ENCODE measurements around the gene MRPS18C.
A peak's percentile ranks its signal among the peaks of the same experiment; 100 is the strongest.
"Not testable (repeated sequence)": the region's sequence is repeated elsewhere in the genome, so short reads cannot be mapped to it uniquely, and the experiment has no call there.

The MRPS18C gene

DNA sequence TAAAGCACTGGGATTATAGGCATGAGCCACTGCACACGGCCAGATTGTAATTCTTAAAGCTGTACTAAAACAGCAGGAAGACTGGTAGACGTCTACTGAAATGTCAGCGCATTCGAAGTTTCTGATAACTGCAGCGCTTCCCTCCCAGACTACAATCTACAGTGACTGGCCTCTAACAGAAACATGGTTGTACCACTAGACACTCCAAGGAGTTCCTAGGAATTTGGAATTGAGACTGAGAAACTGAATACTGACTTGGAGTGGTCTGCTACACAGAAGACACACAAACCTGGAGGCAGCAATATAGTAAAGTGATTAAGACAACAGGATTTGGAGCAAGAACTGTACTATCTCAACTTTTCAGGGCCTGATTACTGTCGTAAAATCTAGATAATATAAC lies 1.2 kb upstream of the MRPS18C start:
- Histone ChIP-seq H3K4me1 (ENCODE audit: control insufficient read depth, low read depth, low read length) (no peaks in the 10 kb centered on the region), H3K4me3 (ENCODE audit: low read length) (peak overlapping the region; percentile 95), H3K27me3 (ENCODE audit: control insufficient read depth, insufficient read depth, low read length) (no peaks in the 10 kb centered on the region), H3K9ac (ENCODE audit: low read length) (peak overlapping the region; percentile 92), H3K9me3 (ENCODE audit: control insufficient read depth, low read depth, low read length) (no peaks in the 10 kb centered on the region), H3K27ac (ENCODE audit: low read length) (no peak overlapping the region), H3K36me3 (ENCODE audit: control insufficient read depth, low read depth, low read length) (peaks cover 27% of the 10 kb centered on the region)

- Histone ChIP-seq H3K4me1 (ENCODE audit: control insufficient read depth, low read depth, low read length) (no peaks in the 10 kb centered on the region), H3K9me3 (ENCODE audit: control insufficient read depth, low read depth, low read length) (no peaks in the 10 kb centered on the region), H3K27ac (ENCODE audit: low read length) (peak overlapping the region; percentile 86), H3K9ac (ENCODE audit: low read length) (peak overlapping the region; percentile 92), H3K36me3 (ENCODE audit: control insufficient read depth, low read depth, low read length) (peaks cover 31% of the 10 kb centered on the region), H3K4me3 (ENCODE audit: low read length) (peak overlapping the region; percentile 95), H3K27me3 (ENCODE audit: control insufficient read depth, insufficient read depth, low read length) (no peaks in the 10 kb centered on the region)
Observed at GRCh38 chr4:83456184-83456501, 285 bp downstream of the MRPS18C start.

- H3K27ac ChIP-seq (ENCODE audit: low read length): no peak overlapping the region
- no peak overlapping the region for H3K4me3 ChIP-seq (ENCODE audit: low read length)
- H3K36me3 ChIP-seq (ENCODE audit: control insufficient read depth, low read depth, low read length): peaks cover 13% of the 10 kb centered on the region
- H3K9ac ChIP-seq (ENCODE audit: low read length): no peak overlapping the region
- no peaks in the 10 kb centered on the region for H3K9me3 ChIP-seq (ENCODE audit: control insufficient read depth, low read depth, low read length)
- H3K4me1 ChIP-seq (ENCODE audit: control insufficient read depth, low read depth, low read length): no peaks in the 10 kb centered on the region
- H3K27me3 ChIP-seq (ENCODE audit: control insufficient read depth, insufficient read depth, low read length): no peaks in the 10 kb centered on the region
Observed at GRCh38 chr4:83473423-83473822, 17.6 kb downstream of the MRPS18C start.

GRCh38 chr4:83473966-83474365 lies 18.1 kb downstream of the MRPS18C start:
- Histone ChIP-seq H3K9ac (ENCODE audit: low read length) (no peak overlapping the region), H3K27me3 (ENCODE audit: control insufficient read depth, insufficient read depth, low read length) (no peaks in the 10 kb centered on the region), H3K4me1 (ENCODE audit: control insufficient read depth, low read depth, low read length) (no peaks in the 10 kb centered on the region), H3K36me3 (ENCODE audit: control insufficient read depth, low read depth, low read length) (peaks cover 11% of the 10 kb centered on the region), H3K27ac (ENCODE audit: low read length) (no peak overlapping the region), H3K4me3 (ENCODE audit: low read length) (no peak overlapping the region), H3K9me3 (ENCODE audit: control insufficient read depth, low read depth, low read length) (no peaks in the 10 kb centered on the region)

- Histone ChIP-seq H3K27ac (ENCODE audit: low read length) (no peak within 1 kb of the TSS), H3K4me1 (ENCODE audit: control insufficient read depth, low read depth, low read length) (peaks cover 5% of the 10 kb centered on the region), H3K36me3 (ENCODE audit: control insufficient read depth, low read depth, low read length) (peaks cover under 1% of the 10 kb centered on the region), H3K4me3 (ENCODE audit: low read length) (peak within 1 kb of the TSS; percentile 82), H3K9ac (ENCODE audit: low read length) (peak within 1 kb of the TSS; percentile 65), H3K9me3 (ENCODE audit: control insufficient read depth, low read depth, low read length) (no peaks in the 10 kb centered on the region), H3K27me3 (ENCODE audit: control insufficient read depth, insufficient read depth, low read length) (peaks cover 11% of the 10 kb centered on the region)
Observed at GRCh38 chr4:83484500-83485461, 28.9 kb downstream of the MRPS18C start, which contains the start of gene ABRAXAS1. Gene ABRAXAS1 (minus strand): TSS chr4:83485100. CDS start chr4:83485072, 28 bp downstream.

DNA sequence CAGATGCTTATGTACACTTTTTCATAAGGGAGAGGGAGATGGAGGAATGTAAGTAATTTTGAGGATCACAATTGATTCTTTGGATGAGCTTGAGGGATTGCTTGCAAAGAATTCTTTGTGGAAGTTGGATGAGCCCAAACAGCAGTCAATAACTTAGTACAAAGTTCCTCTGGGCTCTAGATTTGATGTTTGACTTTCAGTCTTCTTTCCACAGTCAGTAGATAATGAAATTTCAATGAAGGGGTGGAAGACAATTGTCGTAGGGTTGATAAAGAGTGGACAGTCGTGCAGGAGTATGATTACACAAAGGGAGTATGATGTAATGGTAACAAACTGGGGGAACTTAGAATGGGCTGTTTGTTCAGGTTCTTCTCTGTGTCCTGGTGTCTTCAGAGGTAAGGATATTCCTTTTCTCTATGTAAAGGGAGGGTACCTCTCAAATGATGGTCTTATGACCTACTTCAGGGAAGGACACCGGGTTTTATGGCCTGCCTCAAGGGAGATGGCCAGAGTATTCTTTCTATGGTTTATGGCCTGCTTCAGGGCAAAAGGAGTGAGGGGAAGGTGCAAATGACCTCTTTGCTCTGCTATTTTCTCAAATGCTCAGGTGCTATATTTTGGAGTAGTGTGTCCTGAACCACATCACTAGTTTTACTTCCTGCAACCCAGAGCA lies 30.7 kb downstream of the MRPS18C start:
- Histone ChIP-seq H3K27ac (ENCODE audit: low read length) (no peak overlapping the region), H3K9ac (ENCODE audit: low read length) (no peak overlapping the region), H3K9me3 (ENCODE audit: control insufficient read depth, low read depth, low read length) (no peaks in the 10 kb centered on the region), H3K36me3 (ENCODE audit: control insufficient read depth, low read depth, low read length) (no peaks in the 10 kb centered on the region), H3K4me3 (ENCODE audit: low read length) (no peak overlapping the region), H3K4me1 (ENCODE audit: control insufficient read depth, low read depth, low read length) (peaks cover 5% of the 10 kb centered on the region), H3K27me3 (ENCODE audit: control insufficient read depth, insufficient read depth, low read length) (peaks cover 11% of the 10 kb centered on the region)

DNA sequence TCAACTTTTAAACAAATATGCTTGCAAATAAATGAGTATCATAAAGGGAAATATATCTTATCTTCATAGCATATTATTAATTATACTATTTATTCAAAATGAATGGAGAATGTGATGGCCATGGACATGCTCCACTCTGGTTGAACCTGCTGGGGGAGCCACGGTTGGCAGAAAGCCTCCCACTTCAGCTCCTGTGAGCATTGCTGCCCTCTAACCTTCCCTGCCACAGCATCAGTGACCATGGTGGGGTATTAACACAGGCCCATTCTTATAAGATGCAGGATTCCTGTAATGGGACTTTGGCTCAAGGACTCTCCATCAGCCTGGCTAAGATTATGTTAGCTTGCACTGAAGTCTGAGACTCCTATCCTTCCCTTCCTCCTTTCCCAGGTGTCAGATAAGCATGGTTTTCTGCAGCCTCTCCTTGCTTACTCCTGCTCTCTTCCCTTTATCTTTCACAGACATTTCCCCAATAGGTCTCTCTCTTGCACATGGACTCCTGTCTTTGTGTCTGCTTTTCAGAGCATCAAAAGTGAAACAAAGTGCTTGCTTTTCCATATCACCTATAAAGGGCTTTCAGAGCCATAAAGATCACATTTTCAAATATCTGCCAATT lies 34.0 kb downstream of the MRPS18C start:
- H3K27ac ChIP-seq (ENCODE audit: low read length): no peak overlapping the region
- peaks cover 5% of the 10 kb centered on the region for H3K4me1 ChIP-seq (ENCODE audit: control insufficient read depth, low read depth, low read length)
- no peaks in the 10 kb centered on the region for H3K9me3 ChIP-seq (ENCODE audit: control insufficient read depth, low read depth, low read length)
- H3K36me3 ChIP-seq (ENCODE audit: control insufficient read depth, low read depth, low read length): no peaks in the 10 kb centered on the region
- no peak overlapping the region for H3K9ac ChIP-seq (ENCODE audit: low read length)
- H3K27me3 ChIP-seq (ENCODE audit: control insufficient read depth, insufficient read depth, low read length): no peaks in the 10 kb centered on the region
- H3K4me3 ChIP-seq (ENCODE audit: low read length): no peak overlapping the region

DNA sequence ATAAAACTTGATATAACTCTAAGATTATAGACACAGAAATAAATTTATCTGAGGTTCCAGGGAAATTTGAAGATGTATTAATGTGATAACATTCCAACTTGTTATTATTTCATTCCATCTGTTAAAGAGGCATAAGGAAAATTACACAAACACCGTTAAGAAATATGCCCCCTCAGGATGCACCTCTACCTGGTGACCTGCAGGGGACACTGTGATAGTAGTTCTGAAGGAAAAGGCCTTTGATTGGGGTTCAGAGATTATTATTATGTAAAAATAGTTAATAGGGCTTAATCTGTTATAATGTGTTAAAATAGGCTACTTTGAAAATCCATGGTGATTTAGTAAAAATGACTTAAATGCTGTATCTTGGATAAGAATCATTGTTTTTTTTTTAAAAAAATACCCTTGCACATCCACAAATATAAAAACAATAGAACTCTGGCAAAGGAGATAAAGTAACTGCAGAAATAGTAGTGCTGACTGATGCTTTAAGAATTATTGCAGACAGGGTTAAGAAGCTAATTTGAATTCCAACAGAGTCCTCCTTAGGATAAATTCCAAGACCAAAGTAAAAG lies 35.1 kb downstream of the MRPS18C start:
- Histone ChIP-seq H3K4me3 (ENCODE audit: low read length) (no peak overlapping the region), H3K4me1 (ENCODE audit: control insufficient read depth, low read depth, low read length) (no peaks in the 10 kb centered on the region), H3K9ac (ENCODE audit: low read length) (no peak overlapping the region), H3K27ac (ENCODE audit: low read length) (no peak overlapping the region), H3K36me3 (ENCODE audit: control insufficient read depth, low read depth, low read length) (no peaks in the 10 kb centered on the region), H3K27me3 (ENCODE audit: control insufficient read depth, insufficient read depth, low read length) (no peaks in the 10 kb centered on the region), H3K9me3 (ENCODE audit: control insufficient read depth, low read depth, low read length) (no peaks in the 10 kb centered on the region)

GRCh38 chr4:83496085-83496917 lies 40.4 kb downstream of the MRPS18C start:
- H3K27me3 ChIP-seq (ENCODE audit: control insufficient read depth, insufficient read depth, low read length); H3K4me3 ChIP-seq (ENCODE audit: low read length); H3K4me1 ChIP-seq (ENCODE audit: control insufficient read depth, low read depth, low read length); H3K9ac ChIP-seq (ENCODE audit: low read length); H3K27ac ChIP-seq (ENCODE audit: low read length); H3K36me3 ChIP-seq (ENCODE audit: control insufficient read depth, low read depth, low read length); H3K9me3 ChIP-seq (ENCODE audit: control insufficient read depth, low read depth, low read length): not testable (repeated sequence)

DNA sequence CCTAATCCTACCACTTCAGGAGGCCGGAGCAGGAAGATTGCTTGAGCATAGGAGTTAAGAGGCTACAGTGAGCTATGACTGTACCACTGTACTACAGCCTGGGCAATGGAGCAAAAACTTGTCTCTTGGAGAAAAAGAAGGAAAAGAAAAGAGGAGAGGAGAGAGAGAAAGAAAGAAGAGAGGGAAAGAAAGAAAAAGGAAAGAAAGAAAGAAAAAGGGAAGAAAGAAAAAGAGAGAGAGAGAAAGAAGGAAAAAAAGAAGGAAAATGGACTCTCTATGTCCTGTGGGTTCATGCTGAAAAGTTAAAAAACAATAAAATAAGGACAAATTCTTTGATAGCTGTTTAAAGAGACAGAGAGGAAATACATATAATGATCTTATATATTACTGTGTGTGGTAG lies 42.3 kb downstream of the MRPS18C start:
- Histone ChIP-seq H3K9ac (ENCODE audit: low read length) (no peak overlapping the region), H3K9me3 (ENCODE audit: control insufficient read depth, low read depth, low read length) (no peaks in the 10 kb centered on the region), H3K27ac (ENCODE audit: low read length) (no peak overlapping the region), H3K4me1 (ENCODE audit: control insufficient read depth, low read depth, low read length) (no peaks in the 10 kb centered on the region), H3K27me3 (ENCODE audit: control insufficient read depth, insufficient read depth, low read length) (no peaks in the 10 kb centered on the region), H3K36me3 (ENCODE audit: control insufficient read depth, low read depth, low read length) (no peaks in the 10 kb centered on the region), H3K4me3 (ENCODE audit: low read length) (no peak overlapping the region)

DNA sequence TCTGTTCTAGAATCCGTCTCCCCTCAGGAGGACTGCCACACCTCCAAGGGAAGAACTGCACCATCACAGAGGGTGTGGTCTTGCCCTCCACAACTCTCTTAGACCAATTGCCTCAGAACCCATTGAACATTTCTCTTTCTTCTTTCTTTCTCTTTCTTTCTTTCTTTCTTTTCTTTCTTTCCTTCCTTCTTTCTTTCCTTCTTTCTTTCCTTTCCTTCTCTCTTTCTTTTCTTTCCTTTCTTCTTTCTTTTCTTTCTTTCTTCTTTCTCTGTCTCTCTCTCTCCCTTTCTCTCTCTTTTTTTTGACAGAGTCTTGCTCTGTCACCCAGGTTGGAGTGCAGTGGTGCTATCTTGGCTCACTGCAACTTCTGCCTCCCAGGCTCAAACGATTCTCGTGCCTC lies 45.8 kb downstream of the MRPS18C start:
- H3K9ac ChIP-seq (ENCODE audit: low read length); H3K4me3 ChIP-seq (ENCODE audit: low read length); H3K27ac ChIP-seq (ENCODE audit: low read length); H3K9me3 ChIP-seq (ENCODE audit: control insufficient read depth, low read depth, low read length); H3K4me1 ChIP-seq (ENCODE audit: control insufficient read depth, low read depth, low read length); H3K27me3 ChIP-seq (ENCODE audit: control insufficient read depth, insufficient read depth, low read length); H3K36me3 ChIP-seq (ENCODE audit: control insufficient read depth, low read depth, low read length): not testable (repeated sequence)

Data from iPS-18a (cell line).